DOHH2 (cell line): Measurements from ENCODE around the gene PCYT1A.
A peak's percentile ranks its signal among the peaks of the same experiment; 100 is the strongest.

Experiments used
- H3F3A ChIP-seq: fragments of 200-600 bp; sonication (generic), shearing (Covaris generic); 2 replicates; pipeline ENCODE4 v1.6.0; 2016; ENCODE audit warnings: antibody characterized with exemption, mild to moderate bottlenecking; ENCODE audit not compliant: control insufficient read depth, insufficient read depth
- H3K27ac ChIP-seq: fragments of 200-600 bp; sonication (generic); 2 replicates; pipeline ENCODE4 v1.5.1; 2014; ENCODE audit warnings: low read depth, mild to moderate bottlenecking, low read length, moderate library complexity
- H3K27me3 ChIP-seq: fragments of 200-600 bp; sonication (generic); 2 replicates; pipeline ENCODE4 v1.6.1; 2014; ENCODE audit warnings: mild to moderate bottlenecking, low read length, mixed read lengths; ENCODE audit not compliant: control insufficient read depth
- H3K36me3 ChIP-seq: fragments of 200-600 bp; sonication (generic); 2 replicates; pipeline ENCODE4 v1.6.1; 2014; ENCODE audit warnings: mild to moderate bottlenecking, low read length, moderate library complexity, mixed read lengths; ENCODE audit not compliant: control insufficient read depth
- H3K4me1 ChIP-seq: fragments of 200-600 bp; sonication (generic); 2 replicates; pipeline ENCODE4 v1.6.1; 2014; ENCODE audit warnings: mild to moderate bottlenecking, low read length, mixed read lengths; ENCODE audit not compliant: control insufficient read depth
- H3K4me2 ChIP-seq: fragments of 200-600 bp; sonication (generic); 2 replicates; pipeline ENCODE4 v1.6.0; 2014; ENCODE audit warnings: mild to moderate bottlenecking, low read length, moderate library complexity
- H3K4me3 ChIP-seq: fragments of 200-600 bp; sonication (generic); 2 replicates; pipeline ENCODE4 v1.5.1; 2014; ENCODE audit warnings: mild to moderate bottlenecking, low read length, mixed read lengths
- H3K79me2 ChIP-seq: fragments of 200-600 bp; sonication (generic); 2 replicates; pipeline ENCODE4 v1.6.1; 2014; ENCODE audit warnings: mild to moderate bottlenecking, low read length, mixed read lengths; ENCODE audit not compliant: control insufficient read depth
- H3K9me2 ChIP-seq: fragments of 200-600 bp; sonication (generic); replicated peaks from 2 replicates; pipeline ENCODE4 v1.6.1; 2014; ENCODE audit warnings: mild to moderate bottlenecking, low read length, mixed read lengths; ENCODE audit not compliant: control insufficient read depth
- H3K9me3 ChIP-seq: fragments of 200-600 bp; sonication (generic); 2 replicates; pipeline ENCODE4 v1.6.1; 2014; ENCODE audit warnings: antibody characterized with exemption, low read length, mixed read lengths; ENCODE audit not compliant: control insufficient read depth, insufficient read depth
- H4K20me1 ChIP-seq: fragments of 200-600 bp; sonication (generic); 2 replicates; pipeline ENCODE4 v1.6.0; 2014; ENCODE audit warnings: low read depth, mild to moderate bottlenecking, antibody characterized with exemption, low read length, moderate library complexity; ENCODE audit not compliant: control insufficient read depth, insufficient read depth
- EZH2phosphoT487 ChIP-seq: fragments of 200-600 bp; sonication (generic); IDR thresholded peaks from 2 replicates; pipeline ENCODE4 v1.6.1; 2017; ENCODE audit warnings: borderline replicate concordance, mild to moderate bottlenecking, antibody characterized with exemption, low read length, moderate library complexity, mixed read lengths
- TF ChIP-seq, protein P1 (sequence below): fragments of 200-600 bp; sonication (generic); IDR thresholded peaks from one replicate; pipeline ENCODE4 v1.5.1; 2014; ENCODE audit warnings: antibody characterized with exemption, mild to moderate bottlenecking, low read depth, low read length; ENCODE audit not compliant: poor library complexity, severe bottlenecking

Gene PCYT1A

DNA sequence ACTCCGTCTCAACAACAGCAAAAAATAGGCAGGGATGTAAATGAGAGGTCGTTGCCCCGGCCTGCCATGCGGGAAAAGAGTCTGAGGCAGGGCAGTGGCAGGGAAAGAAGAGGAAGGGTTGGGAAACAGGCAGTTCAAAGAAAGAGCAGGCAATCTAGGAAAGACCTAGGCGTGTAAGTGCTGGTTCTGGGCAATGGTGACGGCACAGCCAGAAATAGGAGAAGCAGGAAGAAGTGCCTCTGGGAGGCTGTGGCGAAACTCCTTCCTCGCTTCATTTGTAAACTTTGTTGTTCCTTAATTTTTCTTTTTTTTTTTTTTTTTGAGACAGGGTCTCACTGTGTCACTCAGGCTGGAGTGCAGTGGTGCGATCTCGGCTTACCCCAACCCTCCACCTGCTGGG, 66.9 kb downstream of the PCYT1A start:
- H3K9me2 ChIP-seq, result no peaks in the 10 kb centered on the region
- H3K9me3 ChIP-seq, result no peaks in the 10 kb centered on the region
- H3K27ac ChIP-seq, result no peak overlapping the region
- H4K20me1 ChIP-seq, result no peaks in the 10 kb centered on the region
- peaks cover 8% of the 10 kb centered on the region for H3K4me1 ChIP-seq
- no peak overlapping the region for H3K4me3 ChIP-seq
- H3K36me3 ChIP-seq, result no peaks in the 10 kb centered on the region
- TF ChIP-seq EZH2phosphoT487, result no peak
- TF ChIP-seq, protein P1, sequence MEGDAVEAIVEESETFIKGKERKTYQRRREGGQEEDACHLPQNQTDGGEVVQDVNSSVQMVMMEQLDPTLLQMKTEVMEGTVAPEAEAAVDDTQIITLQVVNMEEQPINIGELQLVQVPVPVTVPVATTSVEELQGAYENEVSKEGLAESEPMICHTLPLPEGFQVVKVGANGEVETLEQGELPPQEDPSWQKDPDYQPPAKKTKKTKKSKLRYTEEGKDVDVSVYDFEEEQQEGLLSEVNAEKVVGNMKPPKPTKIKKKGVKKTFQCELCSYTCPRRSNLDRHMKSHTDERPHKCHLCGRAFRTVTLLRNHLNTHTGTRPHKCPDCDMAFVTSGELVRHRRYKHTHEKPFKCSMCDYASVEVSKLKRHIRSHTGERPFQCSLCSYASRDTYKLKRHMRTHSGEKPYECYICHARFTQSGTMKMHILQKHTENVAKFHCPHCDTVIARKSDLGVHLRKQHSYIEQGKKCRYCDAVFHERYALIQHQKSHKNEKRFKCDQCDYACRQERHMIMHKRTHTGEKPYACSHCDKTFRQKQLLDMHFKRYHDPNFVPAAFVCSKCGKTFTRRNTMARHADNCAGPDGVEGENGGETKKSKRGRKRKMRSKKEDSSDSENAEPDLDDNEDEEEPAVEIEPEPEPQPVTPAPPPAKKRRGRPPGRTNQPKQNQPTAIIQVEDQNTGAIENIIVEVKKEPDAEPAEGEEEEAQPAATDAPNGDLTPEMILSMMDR, result no peak
- H3F3A ChIP-seq, result no peaks in the 10 kb centered on the region
- H3K27me3 ChIP-seq, result peaks cover 5% of the 10 kb centered on the region; the same call in 1 of the 2 replicates
- no peak overlapping the region for H3K4me2 ChIP-seq
- H3K79me2 ChIP-seq, result no peaks in the 10 kb centered on the region

DNA sequence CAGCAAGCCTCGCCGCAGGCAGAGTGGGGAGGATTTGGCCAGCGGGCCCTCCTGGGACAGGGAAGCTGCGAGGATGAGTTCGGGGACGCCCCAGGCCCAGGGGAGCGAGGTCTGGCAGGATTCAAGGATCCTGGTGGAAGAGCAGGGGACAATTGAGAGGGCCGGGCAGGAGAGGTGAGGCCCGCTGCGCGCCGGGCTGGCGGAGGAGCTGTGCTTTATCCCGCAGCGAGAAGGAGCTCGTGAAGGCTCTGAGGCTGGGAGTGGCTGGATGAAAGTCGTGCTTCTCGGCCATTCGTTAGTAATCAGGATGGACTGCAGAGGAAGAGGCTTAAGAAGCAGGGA, 67.6 kb downstream of the PCYT1A start:
- H3K9me3 ChIP-seq, result no peaks in the 10 kb centered on the region
- H3K27me3 ChIP-seq, result peaks cover 5% of the 10 kb centered on the region; the same call in 1 of the 2 replicates
- no peaks in the 10 kb centered on the region for H3K9me2 ChIP-seq
- H3K27ac ChIP-seq, result no peak overlapping the region
- no peaks in the 10 kb centered on the region for H3K36me3 ChIP-seq
- peaks cover 8% of the 10 kb centered on the region for H3K4me1 ChIP-seq
- no peak for TF ChIP-seq EZH2phosphoT487
- TF ChIP-seq, protein P1, result no peak
- H4K20me1 ChIP-seq, result no peaks in the 10 kb centered on the region
- no peaks in the 10 kb centered on the region for H3K79me2 ChIP-seq
- H3K4me3 ChIP-seq, result no peak overlapping the region
- H3K4me2 ChIP-seq, result no peak overlapping the region
- H3F3A ChIP-seq, result no peaks in the 10 kb centered on the region

DNA sequence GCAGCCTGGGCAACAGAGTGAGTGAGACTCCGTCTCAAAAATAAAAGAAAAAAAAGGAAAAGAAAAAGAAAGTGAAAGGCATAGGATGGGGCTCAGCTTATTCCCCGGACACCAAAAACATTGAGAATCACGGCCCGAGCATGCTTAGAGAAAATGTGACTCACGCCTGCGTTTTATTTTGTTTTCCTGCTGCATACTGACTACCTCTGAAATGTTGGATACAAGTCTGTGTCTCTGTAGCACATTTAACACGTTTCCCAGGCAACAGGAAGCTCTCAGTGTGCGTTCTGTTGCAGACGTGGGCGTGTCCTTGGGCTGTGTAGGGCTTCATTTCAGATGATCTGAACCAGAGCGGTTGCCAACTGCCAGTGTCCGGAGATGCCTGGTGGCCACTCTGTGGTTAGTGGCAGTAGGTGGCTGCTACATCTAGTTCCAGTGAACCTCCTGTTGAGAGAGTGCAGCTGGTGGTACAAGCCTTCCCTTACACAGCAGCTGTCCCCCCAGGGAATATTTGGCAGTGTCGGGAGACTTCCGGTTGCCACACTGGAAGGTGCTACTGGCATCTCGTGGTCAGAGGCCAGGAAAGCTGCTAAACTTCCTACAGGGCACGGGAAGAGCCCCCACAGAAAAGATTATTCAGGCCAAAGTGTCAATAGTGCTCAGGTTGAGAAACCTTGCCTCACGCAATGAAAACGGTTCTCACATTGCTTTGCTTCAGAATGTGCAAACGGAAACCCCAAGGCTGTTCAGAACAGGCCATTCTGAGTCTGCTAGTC, 68.1 kb downstream of the PCYT1A start:
- Histone ChIP-seq H3K9me3 (no peaks in the 10 kb centered on the region), H3K9me2 (no peaks in the 10 kb centered on the region), H3F3A (no peaks in the 10 kb centered on the region), H3K4me1 (peaks cover 8% of the 10 kb centered on the region), H3K4me2 (peak overlapping the region; percentile 28), H4K20me1 (no peaks in the 10 kb centered on the region), H3K4me3 (peak overlapping the region; percentile 5; the same call in 1 of the 2 replicates), H3K27me3 (peaks cover 5% of the 10 kb centered on the region; the same call in 1 of the 2 replicates), H3K36me3 (no peaks in the 10 kb centered on the region), H3K27ac (no peak overlapping the region), H3K79me2 (no peaks in the 10 kb centered on the region)
- TF ChIP-seq, protein P1, result no peak
- no peak for TF ChIP-seq EZH2phosphoT487
